HG03457 (cell line): ENCODE measurements around the gene NPHS1.
"Not testable (repeated sequence)": the region's sequence is repeated elsewhere in the genome, so short reads cannot be mapped to it uniquely, and the experiment has no call there.

Source experiments
- ATAC-seq: cut with Tn5 transposase; IDR thresholded peaks from one replicate; pipeline ENCODE4 v1.9.1; 2021; ENCODE audit warnings: moderate number of reproducible peaks; ENCODE audit not compliant: unreplicated experiment

Gene NPHS1

GRCh38 chr19:35851213-35852028 lies 883 bp downstream of the NPHS1 start:
- no peak for ATAC-seq

- ATAC-seq = no peak
These were observed 3.3 kb downstream of the NPHS1 start for GRCh38 chr19:35848919-35849505.

- no peak for ATAC-seq
These were observed 3.8 kb downstream of the NPHS1 start for GRCh38 chr19:35848486-35848885.

GRCh38 chr19:35847911-35848310 lies 4.4 kb downstream of the NPHS1 start:
- ATAC-seq = no peak

GRCh38 chr19:35846038-35846668 lies 6.2 kb downstream of the NPHS1 start:
- no peak for ATAC-seq

GRCh38 chr19:35845215-35846037 lies 6.9 kb downstream of the NPHS1 start:
- no peak for ATAC-seq

- ATAC-seq = no peak
These were observed 7.7 kb downstream of the NPHS1 start for GRCh38 chr19:35844482-35845214.

- ATAC-seq = no peak
These were observed 8.4 kb downstream of the NPHS1 start for GRCh38 chr19:35843676-35844481.

- no peak for ATAC-seq
These were observed 9.5 kb downstream of the NPHS1 start for GRCh38 chr19:35842666-35843272.

GRCh38 chr19:35841961-35842595 lies 10.2 kb downstream of the NPHS1 start:
- no peak for ATAC-seq

GRCh38 chr19:35836096-35836495 lies 16.2 kb downstream of the NPHS1 start:
- not testable (repeated sequence) for ATAC-seq

GRCh38 chr19:35833972-35834371 lies 18.3 kb downstream of the NPHS1 start:
- ATAC-seq = no peak

- ATAC-seq = no peak
These were observed 20.2 kb downstream of the NPHS1 start for GRCh38 chr19:35832054-35832453.

- ATAC-seq = no peak
These were observed 21.3 kb downstream of the NPHS1 start for GRCh38 chr19:35830986-35831385.

GRCh38 chr19:35828692-35829301 lies 23.5 kb downstream of the NPHS1 start:
- no peak for ATAC-seq

- no peak for ATAC-seq
These were observed 28.2 kb downstream of the NPHS1 start for GRCh38 chr19:35824150-35824549.

- ATAC-seq = no peak
These were observed 29.7 kb downstream of the NPHS1 start for GRCh38 chr19:35822579-35822978.

GRCh38 chr19:35818445-35818844 lies 33.9 kb downstream of the NPHS1 start:
- no peak for ATAC-seq
